ENCODE measurements around the gene SARDH.

The SARDH gene

GRCh38 chr9:133654736-133655657 is 83.2 kb downstream of the SARDH start:
- no peak for DNase-seq (ENCODE audit: low read depth in 2 of 3, low spot score in 2 of 3)

- DNase-seq (ENCODE audit: low read depth in 2 of 3, low spot score in 2 of 3): no peak
Observed at GRCh38 chr9:133653638-133654037, 84.5 kb downstream of the SARDH start.

GRCh38 chr9:133650026-133650425 is 88.1 kb downstream of the SARDH start:
- DNase-seq (ENCODE audit: low read depth in 2 of 3, low spot score in 2 of 3): no peak

- no peak for DNase-seq (ENCODE audit: low read depth in 2 of 3, low spot score in 2 of 3)
Observed at GRCh38 chr9:133649194-133649593, 89.0 kb downstream of the SARDH start.

- no peak for DNase-seq (ENCODE audit: low read depth in 2 of 3, low spot score in 2 of 3)
Observed at GRCh38 chr9:133647765-133648469, 90.2 kb downstream of the SARDH start.

- DNase-seq (ENCODE audit: low read depth in 2 of 3, low spot score in 2 of 3): no peak
Observed at GRCh38 chr9:133647148-133647547, 91.0 kb downstream of the SARDH start.

GRCh38 chr9:133645021-133645765 is 93.0 kb downstream of the SARDH start:
- no peak for DNase-seq (ENCODE audit: low read depth in 2 of 3, low spot score in 2 of 3)

- DNase-seq (ENCODE audit: low read depth in 2 of 3, low spot score in 2 of 3): no peak
Observed at GRCh38 chr9:133643978-133644760, 94.0 kb downstream of the SARDH start.

GRCh38 chr9:133643362-133643755 is 94.8 kb downstream of the SARDH start:
- DNase-seq (ENCODE audit: low read depth in 2 of 3, low spot score in 2 of 3): no peak

- DNase-seq (ENCODE audit: low read depth in 2 of 3, low spot score in 2 of 3): no peak
Observed at GRCh38 chr9:133642708-133643361, 95.3 kb downstream of the SARDH start.

- DNase-seq (ENCODE audit: low read depth in 2 of 3, low spot score in 2 of 3): no peak
Observed at GRCh38 chr9:133641861-133642595, 96.1 kb downstream of the SARDH start.

- no peak for DNase-seq (ENCODE audit: low read depth in 2 of 3, low spot score in 2 of 3)
Observed at GRCh38 chr9:133641396-133641655, 96.8 kb downstream of the SARDH start.

GRCh38 chr9:133640580-133641395 is 97.4 kb downstream of the SARDH start:
- no peak for DNase-seq (ENCODE audit: low read depth in 2 of 3, low spot score in 2 of 3)

GRCh38 chr9:133640160-133640559 is 98.0 kb downstream of the SARDH start:
- no peak for DNase-seq (ENCODE audit: low read depth in 2 of 3, low spot score in 2 of 3)

- no peak for DNase-seq (ENCODE audit: low read depth in 2 of 3, low spot score in 2 of 3)
Observed at GRCh38 chr9:133639613-133640012, 98.5 kb downstream of the SARDH start.

GRCh38 chr9:133638711-133639110 is 99.4 kb downstream of the SARDH start:
- no peak for DNase-seq (ENCODE audit: low read depth in 2 of 3, low spot score in 2 of 3)

- DNase-seq (ENCODE audit: low read depth in 2 of 3, low spot score in 2 of 3): no peak
Observed at GRCh38 chr9:133638076-133638475, 100.1 kb downstream of the SARDH start.

- no peak for DNase-seq (ENCODE audit: low read depth in 2 of 3, low spot score in 2 of 3)
Observed at GRCh38 chr9:133637451-133638055, 100.6 kb downstream of the SARDH start.

- no peak for DNase-seq (ENCODE audit: low read depth in 2 of 3, low spot score in 2 of 3)
Observed at GRCh38 chr9:133636902-133637301, 101.2 kb downstream of the SARDH start.
